Subcutaneous abdominal adipose tissue (tissue), 5 donors: Measurements from ENCODE around the gene SMIM32.
A peak's percentile ranks its signal among the peaks of the same experiment; 100 is the strongest.

Experiments used
- H3K27ac ChIP-seq: one replicate; pipeline ENCODE4 v1.7.0; 2013; ENCODE audit warnings: low read depth, mild to moderate bottlenecking, inconsistent platforms, low read length, moderate library complexity
- H3K27me3 ChIP-seq, 5 donors: one replicate each; pipeline ENCODE4 v1.7.0; 2013; ENCODE audit warnings: low read length in 5 of 5, inconsistent platforms in 1 of 5; ENCODE audit not compliant: control insufficient read depth in 5 of 5, insufficient read depth in 4 of 5
- H3K36me3 ChIP-seq, 5 donors: one replicate each; pipeline ENCODE4 v1.7.0; 2013; ENCODE audit warnings: low read length in 5 of 5; ENCODE audit not compliant: control insufficient read depth in 5 of 5, insufficient read depth in 5 of 5
- H3K4me1 ChIP-seq, 5 donors: one replicate each; pipeline ENCODE4 v1.7.0; 2013; ENCODE audit warnings: low read length in 5 of 5, mild to moderate bottlenecking in 3 of 5, moderate library complexity in 1 of 5; ENCODE audit not compliant: control insufficient read depth in 5 of 5, insufficient read depth in 5 of 5
- H3K4me3 ChIP-seq, 5 donors: one replicate each; pipeline ENCODE4 v1.7.0; 2013; ENCODE audit warnings: low read length in 5 of 5, low read depth in 1 of 5
- H3K9ac ChIP-seq, 5 donors: one replicate each; pipeline ENCODE4 v1.7.0; 2013; ENCODE audit warnings: low read length in 5 of 5, mild to moderate bottlenecking in 4 of 5, moderate library complexity in 3 of 5
- H3K9me3 ChIP-seq, 5 donors: one replicate each; pipeline ENCODE4 v1.7.0; 2013; ENCODE audit warnings: low read length in 5 of 5; ENCODE audit not compliant: control insufficient read depth in 5 of 5
- donor health status: healthy.
- donor health status: healthy.
- donor health status: healthy.
- donor health status: healthy.
- donor health status: healthy.

Gene SMIM32

DNA sequence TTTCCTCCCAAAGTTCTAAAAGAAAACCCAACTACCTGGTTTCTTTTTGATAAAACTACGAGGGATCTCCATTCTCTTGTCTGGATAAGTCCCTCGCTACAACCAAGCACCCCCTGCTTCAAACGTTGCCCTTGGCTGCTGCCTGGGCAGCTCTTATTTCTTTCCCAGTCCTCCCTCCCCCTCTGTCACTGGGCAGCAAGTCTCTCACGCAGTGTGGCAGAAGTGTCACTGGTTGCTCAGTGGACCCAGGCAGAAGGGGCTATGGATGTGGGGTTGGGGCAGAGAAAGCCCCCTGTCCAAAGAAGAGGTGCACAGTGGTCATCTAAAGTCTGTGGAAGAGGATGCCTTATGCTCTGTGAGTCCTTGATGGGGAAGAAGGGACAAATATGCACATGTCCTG is 7.2 kb upstream of the SMIM32 start:
- Histone ChIP-seq H3K4me1 (no peaks in the 10 kb centered on the region), H3K36me3 (no peaks in the 10 kb centered on the region), H3K27ac (no peak overlapping the region), H3K4me3 (no peak overlapping the region), H3K9me3 (peaks cover 0 to 2% (median 0%) of the 10 kb centered on the region in 5 donors), H3K9ac (no peak overlapping the region), H3K27me3 (peaks cover 0 to 18% (median 6%) of the 10 kb centered on the region in 5 donors)

DNA sequence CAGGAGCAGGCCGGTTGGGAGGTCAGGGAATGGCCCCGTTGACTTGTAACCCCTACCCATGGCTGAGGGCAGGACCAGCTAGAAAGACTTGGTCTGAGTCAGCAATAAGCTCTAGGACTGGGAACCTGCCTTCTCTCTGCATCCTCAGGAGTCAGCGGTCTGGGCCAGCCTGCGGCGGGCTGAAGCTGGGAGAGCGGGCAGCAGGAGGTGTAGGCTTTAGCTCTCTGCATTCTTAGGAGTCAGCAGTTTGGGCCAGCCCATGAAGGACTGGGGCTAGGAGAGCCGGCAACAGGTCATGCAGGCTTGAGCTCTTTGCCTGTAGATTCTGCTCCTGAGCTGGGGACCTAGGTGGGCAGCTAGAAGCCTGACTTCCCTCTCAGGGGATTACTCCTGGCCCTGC is 6.4 kb upstream of the SMIM32 start:
- Histone ChIP-seq H3K9me3 (no peaks in the 10 kb centered on the region), H3K4me3 (no peak overlapping the region), H3K9ac (no peak overlapping the region), H3K27me3 (peaks cover 0 to 25% (median 11%) of the 10 kb centered on the region in 5 donors), H3K27ac (no peak overlapping the region), H3K36me3 (no peaks in the 10 kb centered on the region), H3K4me1 (no peaks in the 10 kb centered on the region)

DNA sequence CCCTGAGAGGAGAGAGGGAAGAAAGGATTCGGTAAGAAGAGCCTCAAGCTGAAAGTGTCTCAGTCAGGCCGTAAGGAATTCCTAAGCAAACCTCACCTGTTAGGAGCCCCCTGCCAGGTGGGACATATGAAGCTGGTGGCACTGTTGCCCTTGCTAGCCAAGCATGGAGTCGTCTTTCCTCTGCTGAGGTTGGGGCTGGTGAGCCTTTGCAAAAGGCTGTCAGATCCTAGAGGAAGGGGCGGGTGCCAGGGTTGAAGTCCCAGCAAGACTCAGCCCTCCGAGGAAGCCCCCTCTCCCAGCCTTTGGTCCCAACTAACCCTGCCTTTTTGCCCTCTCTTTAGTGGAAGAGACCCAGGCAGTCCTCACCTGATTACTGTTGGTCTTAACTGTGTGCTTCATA is 5.5 kb upstream of the SMIM32 start:
- Histone ChIP-seq H3K27ac (no peak overlapping the region), H3K9ac (no peak overlapping the region), H3K36me3 (no peaks in the 10 kb centered on the region), H3K27me3 (peaks cover 7 to 30% (median 21%) of the 10 kb centered on the region in 5 donors), H3K4me1 (peaks cover 0 to under 1% (median 0%) of the 10 kb centered on the region in 5 donors), H3K4me3 (no peak overlapping the region), H3K9me3 (no peaks in the 10 kb centered on the region)

- H3K27ac ChIP-seq, result no peak overlapping the region
- peaks cover 12 to 37% (median 26%) of the 10 kb centered on the region in 5 donors for H3K27me3 ChIP-seq
- no peak overlapping the region for H3K9ac ChIP-seq
- H3K4me1 ChIP-seq, result peaks cover 0 to 9% (median 8%) of the 10 kb centered on the region in 5 donors
- H3K4me3 ChIP-seq, result no peak overlapping the region
- no peaks in the 10 kb centered on the region for H3K36me3 ChIP-seq
- no peaks in the 10 kb centered on the region for H3K9me3 ChIP-seq
These were observed 4.6 kb upstream of the SMIM32 start for GRCh38 chr5:136197462-136198142.

- Histone ChIP-seq H3K9ac (no peak overlapping the region), H3K27ac (no peak overlapping the region), H3K36me3 (no peaks in the 10 kb centered on the region), H3K4me3 (no peak overlapping the region), H3K4me1 (peaks cover 0 to 23% (median 20%) of the 10 kb centered on the region in 5 donors), H3K9me3 (no peaks in the 10 kb centered on the region), H3K27me3 (peaks cover 14 to 50% (median 38%) of the 10 kb centered on the region in 5 donors)
These were observed 3.2 kb upstream of the SMIM32 start for GRCh38 chr5:136195971-136196820.

DNA sequence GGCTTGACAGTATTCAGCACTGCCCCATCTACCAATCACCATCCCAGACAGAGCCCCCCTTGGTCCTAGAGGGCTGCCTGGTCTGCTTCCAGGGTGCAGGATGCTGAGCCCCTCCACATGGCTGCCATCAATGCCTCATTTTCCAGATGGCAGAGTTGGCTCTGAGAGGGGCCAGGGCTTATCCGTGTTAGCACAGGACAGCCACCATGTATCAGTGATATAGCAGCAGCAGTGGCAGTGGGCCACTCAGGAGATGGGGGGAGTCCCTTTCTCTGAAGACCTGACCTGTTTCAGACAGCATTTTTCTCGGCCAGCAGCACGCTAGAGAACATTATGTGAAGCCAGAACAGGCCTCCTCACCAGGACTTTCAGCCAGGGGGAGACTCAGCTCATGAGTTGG is 1.6 kb upstream of the SMIM32 start:
- peaks cover 14 to 55% (median 43%) of the 10 kb centered on the region in 5 donors for H3K27me3 ChIP-seq

DNA sequence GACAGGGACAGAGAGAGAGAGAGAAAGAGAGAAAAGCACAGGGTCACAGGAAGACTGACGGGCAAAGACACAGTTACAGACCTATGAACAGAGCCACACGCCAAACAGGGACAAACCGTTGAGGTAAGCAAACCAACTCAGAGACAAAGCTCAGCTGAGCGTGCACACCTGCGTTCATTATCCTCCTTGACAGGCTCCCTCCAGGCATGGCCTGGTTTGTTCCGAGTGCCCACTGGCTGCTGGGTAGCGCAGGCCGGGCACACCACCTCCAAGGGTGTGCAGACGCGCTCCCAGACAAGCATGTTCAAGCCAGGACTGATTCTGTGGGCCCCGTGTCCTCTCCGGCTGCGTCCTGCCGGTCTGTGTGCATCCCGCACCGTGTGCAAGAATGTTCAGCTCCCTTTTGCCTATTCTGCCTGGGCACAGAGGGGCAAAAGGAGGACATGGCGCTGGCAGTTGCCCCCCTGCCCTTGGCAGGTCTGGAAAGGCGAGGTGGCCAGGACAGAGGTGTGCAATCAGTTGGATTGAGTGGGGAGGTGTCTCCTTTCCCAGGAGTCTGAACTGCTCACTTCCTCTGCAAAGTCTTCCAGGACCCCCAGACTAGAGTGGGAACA is 467 bp upstream of the SMIM32 start:
- peaks cover 14 to 55% (median 40%) of the 10 kb centered on the region in 5 donors for H3K27me3 ChIP-seq
- peaks cover 0 to 28% (median 22%) of the 10 kb centered on the region in 5 donors for H3K4me1 ChIP-seq
- no peak overlapping the region for H3K9ac ChIP-seq
- peaks cover 0 to 6% (median 4%) of the 10 kb centered on the region in 5 donors for H3K36me3 ChIP-seq
- peak overlapping the region in 4 of 5 donors; percentile 47 to 64 (median 56) for H3K4me3 ChIP-seq
- H3K9me3 ChIP-seq, result peaks cover 0 to 5% (median 0%) of the 10 kb centered on the region in 5 donors
- H3K27ac ChIP-seq, result no peak overlapping the region

More for the DNA sequence above, 1.6 kb upstream of the SMIM32 start:
- H3K4me3 ChIP-seq, result no peak overlapping the region
- H3K27ac ChIP-seq, result no peak overlapping the region
- H3K9me3 ChIP-seq, result no peaks in the 10 kb centered on the region
- H3K36me3 ChIP-seq, result no peaks in the 10 kb centered on the region
- H3K9ac ChIP-seq, result no peak overlapping the region
- peaks cover 0 to 28% (median 22%) of the 10 kb centered on the region in 5 donors for H3K4me1 ChIP-seq

DNA sequence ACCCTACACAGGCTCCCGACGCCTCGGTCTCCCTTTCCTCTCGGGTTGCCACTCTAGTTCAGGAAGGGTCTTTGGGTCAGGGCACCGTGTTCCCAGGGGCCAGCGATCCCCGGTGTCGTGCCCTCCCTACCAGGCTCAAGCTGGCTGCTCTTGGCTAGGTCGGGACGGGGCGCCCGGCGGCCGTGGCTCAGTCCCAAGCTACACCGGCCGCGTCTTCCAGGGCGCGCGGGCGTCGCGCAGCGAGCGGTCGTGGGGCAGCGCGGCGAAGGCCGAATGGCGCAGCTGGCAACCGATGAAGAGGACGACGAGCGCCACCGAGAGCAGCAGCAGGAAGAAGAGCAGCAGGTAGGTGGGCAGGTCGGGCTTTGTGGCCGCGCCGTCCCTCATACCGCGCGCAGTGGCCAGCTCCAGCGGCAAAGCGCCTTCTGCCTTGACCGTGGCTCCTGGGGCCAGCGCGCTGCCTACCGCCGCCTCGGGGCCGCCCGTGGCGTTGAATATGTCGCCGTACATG is 892 bp downstream of the SMIM32 start:
- Histone ChIP-seq H3K27me3 (peaks cover 14 to 49% (median 40%) of the 10 kb centered on the region in 5 donors), H3K4me1 (peaks cover 0 to 28% (median 22%) of the 10 kb centered on the region in 5 donors), H3K27ac (no peak overlapping the region), H3K36me3 (peaks cover 7 to 20% (median 12%) of the 10 kb centered on the region in 5 donors), H3K9ac (no peak overlapping the region), H3K9me3 (peaks cover 0 to 5% (median 0%) of the 10 kb centered on the region in 5 donors), H3K4me3 (peak overlapping the region; percentile 16 to 64 (median 53))

- H3K9ac ChIP-seq, result no peak overlapping the region
- peaks cover 0 to 5% (median 0%) of the 10 kb centered on the region in 5 donors for H3K9me3 ChIP-seq
- peak overlapping the region; percentile 16 to 64 (median 53) for H3K4me3 ChIP-seq
- H3K36me3 ChIP-seq, result peaks cover 7 to 23% (median 15%) of the 10 kb centered on the region in 5 donors
- peaks cover 14 to 49% (median 40%) of the 10 kb centered on the region in 5 donors for H3K27me3 ChIP-seq
- peaks cover 0 to 28% (median 22%) of the 10 kb centered on the region in 5 donors for H3K4me1 ChIP-seq
- no peak overlapping the region for H3K27ac ChIP-seq
These were observed 1.5 kb downstream of the SMIM32 start for GRCh38 chr5:136191304-136192014.
